ENCODE data around the gene KDM5D.
A peak's percentile ranks its signal among the peaks of the same experiment; 100 is the strongest.

KDM5D gene
- total RNA-seq: 0.11 to 331 (median 115) reads per million in 9 experiments

- no peaks in the 10 kb centered on the region for H3K9me3 Mint-ChIP-seq
- DNase-seq (peak; percentile 44 to 77 (median 48)), ATAC-seq (replicated peaks) (peak; percentile 82)
- peak within 1 kb of the TSS; percentile 93 to 94 for H3K27ac Mint-ChIP-seq
- peaks cover 12 to 39% of the 10 kb centered on the region in 2 donors for H3K4me1 Mint-ChIP-seq (ENCODE audit: low read depth in 2 of 2)
- peak within 1 kb of the TSS; percentile 87 to 88 for H3K4me3 Mint-ChIP-seq
- H3K27me3 Mint-ChIP-seq: no peaks in the 10 kb centered on the region
- peaks cover 46% of the 10 kb centered on the region for H3K36me3 Mint-ChIP-seq (ENCODE audit: insufficient read depth)
These were observed at the start of gene KDM5D for GRCh38 chrY:19744381-19745378. Gene KDM5D (minus strand): TSS chrY:19744726. CDS start chrY:19744534, 192 bp downstream.

- Mint-ChIP-seq H3K27ac (no peak overlapping the region), H3K36me3 (ENCODE audit: insufficient read depth) (no peaks in the 10 kb centered on the region), H3K4me1 (ENCODE audit: low read depth in 2 of 2) (no peaks in the 10 kb centered on the region), H3K27me3 (peaks cover 0 to 7% of the 10 kb centered on the region in 2 donors), H3K9me3 (no peaks in the 10 kb centered on the region), H3K4me3 (no peak overlapping the region)
- DNase-seq: no peak
- no peak for ATAC-seq (replicated peaks)
These were observed 23.8 kb upstream of the KDM5D start for GRCh38 chrY:19768375-19768774.

GRCh38 chrY:19743331-19743730 is 1.2 kb downstream of the KDM5D start:
- H3K27ac Mint-ChIP-seq: peak overlapping the region; percentile 93 to 94
- peak overlapping the region; percentile 87 to 88 for H3K4me3 Mint-ChIP-seq
- no peaks in the 10 kb centered on the region for H3K9me3 Mint-ChIP-seq
- H3K4me1 Mint-ChIP-seq (ENCODE audit: low read depth in 2 of 2): peaks cover 16 to 52% of the 10 kb centered on the region in 2 donors
- ATAC-seq (replicated peaks) (no peak), DNase-seq (no peak)
- H3K27me3 Mint-ChIP-seq: no peaks in the 10 kb centered on the region
- peaks cover 53% of the 10 kb centered on the region for H3K36me3 Mint-ChIP-seq (ENCODE audit: insufficient read depth)

GRCh38 chrY:19742153-19742552 is 2.4 kb downstream of the KDM5D start:
- Mint-ChIP-seq H3K4me3 (peak overlapping the region in 1 of 2 donors; percentile 87), H3K4me1 (ENCODE audit: low read depth in 2 of 2) (peaks cover 16 to 58% of the 10 kb centered on the region in 2 donors), H3K27ac (peak overlapping the region; percentile 93 to 94), H3K9me3 (no peaks in the 10 kb centered on the region), H3K27me3 (no peaks in the 10 kb centered on the region), H3K36me3 (ENCODE audit: insufficient read depth) (peaks cover 54% of the 10 kb centered on the region)
- ATAC-seq (replicated peaks) (no peak), DNase-seq (no peak)

- Mint-ChIP-seq H3K27ac (peak overlapping the region; percentile 0 to 5), H3K27me3 (no peaks in the 10 kb centered on the region), H3K36me3 (ENCODE audit: insufficient read depth) (peaks cover 56% of the 10 kb centered on the region), H3K4me3 (no peak overlapping the region), H3K4me1 (ENCODE audit: low read depth in 2 of 2) (peaks cover 5 to 43% of the 10 kb centered on the region in 2 donors), H3K9me3 (no peaks in the 10 kb centered on the region)
- DNase-seq (no peak), ATAC-seq (replicated peaks) (no peak)
These were observed 10.1 kb downstream of the KDM5D start for GRCh38 chrY:19734425-19734824.

- peaks cover 68% of the 10 kb centered on the region for H3K36me3 Mint-ChIP-seq (ENCODE audit: insufficient read depth)
- H3K27me3 Mint-ChIP-seq: no peaks in the 10 kb centered on the region
- peaks cover 8 to 43% of the 10 kb centered on the region in 2 donors for H3K4me1 Mint-ChIP-seq (ENCODE audit: low read depth in 2 of 2)
- ATAC-seq (replicated peaks) (no peak), DNase-seq (no peak)
- H3K4me3 Mint-ChIP-seq: no peak overlapping the region
- no peak overlapping the region for H3K27ac Mint-ChIP-seq
- no peaks in the 10 kb centered on the region for H3K9me3 Mint-ChIP-seq
These were observed 26.6 kb downstream of the KDM5D start for GRCh38 chrY:19717950-19718349.

GRCh38 chrY:19717146-19717545 is 27.4 kb downstream of the KDM5D start:
- Mint-ChIP-seq H3K27me3 (no peaks in the 10 kb centered on the region), H3K4me1 (ENCODE audit: low read depth in 2 of 2) (peaks cover 8 to 39% of the 10 kb centered on the region in 2 donors), H3K9me3 (no peaks in the 10 kb centered on the region), H3K4me3 (no peak overlapping the region), H3K27ac (no peak overlapping the region), H3K36me3 (ENCODE audit: insufficient read depth) (peaks cover 65% of the 10 kb centered on the region)
- ATAC-seq (replicated peaks): no peak
- DNase-seq: no peak

GRCh38 chrY:19715226-19715625 is 29.3 kb downstream of the KDM5D start:
- no peak overlapping the region for H3K4me3 Mint-ChIP-seq
- H3K36me3 Mint-ChIP-seq (ENCODE audit: insufficient read depth): peaks cover 54% of the 10 kb centered on the region

GRCh38 chrY:19713430-19713829 is 31.1 kb downstream of the KDM5D start:
- ATAC-seq (replicated peaks) (no peak), DNase-seq (no peak)
- no peak overlapping the region for H3K4me3 Mint-ChIP-seq
- H3K4me1 Mint-ChIP-seq (ENCODE audit: low read depth in 2 of 2): peaks cover 12 to 25% of the 10 kb centered on the region in 2 donors
- no peaks in the 10 kb centered on the region for H3K27me3 Mint-ChIP-seq
- H3K36me3 Mint-ChIP-seq (ENCODE audit: insufficient read depth): peaks cover 55% of the 10 kb centered on the region
- peak overlapping the region in 1 of 2 donors; percentile 69 for H3K27ac Mint-ChIP-seq
- no peaks in the 10 kb centered on the region for H3K9me3 Mint-ChIP-seq

More at GRCh38 chrY:19715226-19715625, 29.3 kb downstream of the KDM5D start:
- no peaks in the 10 kb centered on the region for H3K9me3 Mint-ChIP-seq
- DNase-seq: no peak
- no peaks in the 10 kb centered on the region for H3K27me3 Mint-ChIP-seq
- no peak for ATAC-seq (replicated peaks)
- peaks cover 8 to 35% of the 10 kb centered on the region in 2 donors for H3K4me1 Mint-ChIP-seq (ENCODE audit: low read depth in 2 of 2)
- H3K27ac Mint-ChIP-seq: peak overlapping the region in 1 of 2 donors; percentile 71

GRCh38 chrY:19706273-19706672 is 38.3 kb downstream of the KDM5D start:
- peak overlapping the region; percentile 20 to 72 for H3K27ac Mint-ChIP-seq
- H3K4me3 Mint-ChIP-seq: no peak overlapping the region
- no peaks in the 10 kb centered on the region for H3K27me3 Mint-ChIP-seq
- H3K4me1 Mint-ChIP-seq (ENCODE audit: low read depth in 2 of 2): peaks cover 7 to 18% of the 10 kb centered on the region in 2 donors
- ATAC-seq (replicated peaks): no peak
- H3K36me3 Mint-ChIP-seq (ENCODE audit: insufficient read depth): peaks cover 54% of the 10 kb centered on the region
- DNase-seq: no peak
- no peaks in the 10 kb centered on the region for H3K9me3 Mint-ChIP-seq

- peaks cover 0 to 4% of the 10 kb centered on the region in 2 donors for H3K9me3 Mint-ChIP-seq
- peaks cover 0 to 31% of the 10 kb centered on the region in 2 donors for H3K4me1 Mint-ChIP-seq (ENCODE audit: low read depth in 2 of 2)
- H3K27ac Mint-ChIP-seq: no peak overlapping the region
- H3K36me3 Mint-ChIP-seq (ENCODE audit: insufficient read depth): peaks cover 26% of the 10 kb centered on the region
- H3K27me3 Mint-ChIP-seq: no peaks in the 10 kb centered on the region
- no peak for ATAC-seq (replicated peaks)
- H3K4me3 Mint-ChIP-seq: no peak overlapping the region
- no peak for DNase-seq
These were observed 46.0 kb downstream of the KDM5D start for GRCh38 chrY:19698495-19698894.

GRCh38 chrY:19680821-19681220 is 63.7 kb downstream of the KDM5D start:
- H3K9me3 Mint-ChIP-seq: peaks cover 8% of the 10 kb centered on the region in 2 donors
- no peak for DNase-seq
- no peak overlapping the region for H3K4me3 Mint-ChIP-seq
- no peak overlapping the region for H3K27ac Mint-ChIP-seq
- ATAC-seq (replicated peaks): no peak
- no peaks in the 10 kb centered on the region for H3K4me1 Mint-ChIP-seq (ENCODE audit: low read depth in 2 of 2)
- peaks cover 3% of the 10 kb centered on the region for H3K36me3 Mint-ChIP-seq (ENCODE audit: insufficient read depth)
- no peaks in the 10 kb centered on the region for H3K27me3 Mint-ChIP-seq
